ENCODE results near the gene LRRC4C.

LRRC4C gene

DNA sequence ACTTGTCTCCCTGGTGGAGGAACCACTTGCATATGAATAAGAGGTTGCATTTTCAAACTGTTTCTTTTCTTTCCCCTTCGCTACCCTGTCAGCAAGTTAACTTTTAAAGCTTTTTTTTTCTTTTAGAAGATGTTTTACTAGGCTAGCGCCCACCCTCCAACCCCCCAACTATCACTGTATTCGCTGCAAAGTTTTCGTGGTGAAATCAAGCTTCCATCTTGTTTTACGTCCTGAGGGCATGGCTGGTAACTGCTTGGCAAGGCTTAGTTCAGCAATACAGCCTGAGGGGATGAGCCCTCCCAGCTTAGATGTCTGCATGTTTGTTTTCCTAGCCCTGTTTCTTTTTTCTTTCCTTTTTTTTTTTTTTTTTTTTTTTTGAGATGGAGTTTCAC is 1359.3 kb downstream of the LRRC4C start:
- DNase-seq (ENCODE audit: low read depth in 3 of 3): no peak

DNA sequence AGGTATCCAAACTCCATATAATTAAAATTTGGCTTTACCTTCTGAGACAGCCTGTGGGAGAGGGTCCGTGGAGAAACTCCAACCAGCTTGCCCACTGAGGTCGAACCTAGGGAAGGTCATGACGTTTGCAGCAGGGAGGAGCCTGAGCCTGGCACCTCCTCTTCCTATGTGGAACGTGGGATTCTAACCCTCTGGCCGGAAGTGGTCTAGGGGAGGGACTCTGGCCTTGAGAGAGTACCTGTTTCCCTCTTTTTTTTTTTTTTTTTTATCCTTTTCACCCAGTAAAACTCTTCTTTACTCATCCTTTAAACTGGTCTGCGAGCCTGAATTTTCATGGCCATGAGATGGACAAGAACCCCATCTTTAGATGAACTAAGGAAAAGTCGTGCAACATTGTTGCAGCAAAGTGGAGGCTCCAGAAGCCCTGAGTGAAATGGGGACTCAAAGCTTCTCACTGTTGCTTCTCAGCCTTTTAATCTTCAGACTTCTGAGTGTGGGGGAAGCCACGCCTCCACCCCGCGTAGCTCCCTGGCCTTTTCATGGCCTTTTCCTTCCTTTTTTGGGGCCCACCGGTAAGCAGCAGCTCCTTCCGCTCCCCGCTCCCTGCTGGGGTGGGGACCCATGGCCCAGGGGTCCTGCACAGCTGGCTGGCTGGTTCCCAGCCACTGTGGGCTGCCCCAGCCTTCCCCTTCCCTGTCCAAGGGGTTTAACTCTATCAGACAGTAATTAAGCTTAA is 1359.9 kb downstream of the LRRC4C start:
- no peak for DNase-seq (ENCODE audit: low read depth in 3 of 3)

DNA sequence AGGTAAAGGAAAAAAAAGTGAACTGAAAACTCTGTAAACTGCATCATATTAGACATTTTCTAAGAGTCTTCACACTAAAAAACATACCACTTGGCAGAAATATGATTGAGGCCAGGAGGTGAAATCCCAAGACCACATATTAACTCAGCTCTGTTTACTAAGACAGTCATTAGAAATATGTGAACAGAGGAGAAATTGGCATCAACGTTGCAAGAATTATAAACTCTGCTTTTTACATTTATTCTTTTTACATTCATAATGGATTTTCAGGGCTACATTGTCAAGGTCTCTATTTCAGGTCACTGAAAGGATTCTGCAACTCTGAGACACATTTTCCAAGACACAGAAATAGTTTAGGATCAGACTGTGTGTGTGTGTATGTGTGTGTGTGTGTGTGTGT is 1364.0 kb downstream of the LRRC4C start:
- DNase-seq (ENCODE audit: low read depth in 3 of 3): no peak

DNA sequence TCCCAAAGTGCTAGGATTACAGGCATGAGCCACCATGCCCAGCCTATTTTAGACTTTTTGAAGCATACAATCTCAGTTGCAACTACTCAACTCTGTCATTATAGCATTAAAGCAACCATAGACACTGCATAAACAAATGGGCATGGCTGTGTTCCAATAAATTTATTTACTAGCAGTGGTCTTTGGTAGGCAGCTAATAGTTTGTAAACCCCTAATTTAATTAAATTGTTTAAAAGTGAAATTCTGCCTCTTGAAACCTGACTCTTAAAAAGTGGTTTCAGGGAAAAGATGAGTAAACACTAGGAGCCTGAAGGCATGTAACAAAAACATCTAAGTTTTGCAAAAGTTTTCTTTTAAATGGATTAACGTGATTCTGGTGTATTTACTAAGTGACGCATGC is 1364.5 kb downstream of the LRRC4C start:
- no peak for DNase-seq (ENCODE audit: low read depth in 3 of 3)

DNA sequence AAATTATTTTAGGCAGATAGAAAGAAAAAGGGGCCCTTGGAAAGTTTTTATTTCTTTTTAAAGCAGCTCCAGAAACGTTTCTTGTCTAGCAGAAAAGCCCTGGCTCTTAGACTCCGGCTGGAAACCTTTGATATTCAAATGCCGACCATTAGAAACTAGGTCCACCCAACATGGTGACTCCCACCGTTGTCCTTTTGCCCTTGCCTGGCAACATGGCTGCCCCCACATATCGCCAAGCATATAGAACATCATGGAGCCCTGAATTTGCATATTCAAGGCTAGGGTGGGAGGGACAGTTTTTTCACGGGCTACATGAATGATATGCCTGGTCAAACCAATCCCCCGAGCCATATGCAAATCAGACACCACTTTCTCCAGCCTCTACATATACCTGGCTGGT is 1379.0 kb downstream of the LRRC4C start:
- no peak for DNase-seq (ENCODE audit: low read depth in 3 of 3)

All from stimulated activated CD4-positive, alpha-beta T cell treated with anti-CD3 and anti-CD28 coated beads, TNF-alpha, amount 100 ng/mL, for 4 hours (primary cell).